ENCODE results near the gene HLA-DOB.

HLA-DOB gene

GRCh38 chr6:32816746-32817204 is at the start of gene HLA-DOB:
Gene HLA-DOB (minus strand): TSS chr6:32817002. CDS start chr6:32816951, 51 bp downstream.
- no peak for DNase-seq

- no peak for DNase-seq
These were observed 49.1 kb upstream of the HLA-DOB start for GRCh38 chr6:32865724-32866443.

GRCh38 chr6:32862725-32863124 is 45.9 kb upstream of the HLA-DOB start:
- DNase-seq: no peak

- DNase-seq: no peak
These were observed 43.9 kb upstream of the HLA-DOB start for GRCh38 chr6:32860674-32861073.

GRCh38 chr6:32858194-32858593 is 41.4 kb upstream of the HLA-DOB start:
- no peak for DNase-seq

GRCh38 chr6:32857156-32857891 is 40.5 kb upstream of the HLA-DOB start:
- DNase-seq: no peak

- DNase-seq: no peak
These were observed 38.8 kb upstream of the HLA-DOB start for GRCh38 chr6:32855467-32856174.

GRCh38 chr6:32854376-32855178 is 37.8 kb upstream of the HLA-DOB start:
- DNase-seq: peak; percentile 74

GRCh38 chr6:32853541-32854375 is 37.0 kb upstream of the HLA-DOB start, which contains the start of the genes PSMB9 and TAP1:
Gene PSMB9 (plus strand): TSS chr6:32854192. CDS start chr6:32854230, 38 bp downstream.
Gene TAP1 (minus strand): TSS chr6:32853704. CDS start chr6:32853636, 68 bp downstream.
- peak; percentile 97 for DNase-seq

GRCh38 chr6:32852844-32853540 is 36.2 kb upstream of the HLA-DOB start:
- DNase-seq: peak; percentile 65

- peak; percentile 62 for DNase-seq
These were observed 35.4 kb upstream of the HLA-DOB start for GRCh38 chr6:32852018-32852843.

- no peak for DNase-seq
These were observed 34.2 kb upstream of the HLA-DOB start for GRCh38 chr6:32851025-32851424.

GRCh38 chr6:32849126-32849525 is 32.3 kb upstream of the HLA-DOB start:
- DNase-seq: no peak

- DNase-seq: no peak
These were observed 31.0 kb upstream of the HLA-DOB start for GRCh38 chr6:32847795-32848194.

GRCh38 chr6:32847004-32847403 is 30.2 kb upstream of the HLA-DOB start:
- DNase-seq: no peak

- peak; percentile 70 for DNase-seq
These were observed 28.6 kb upstream of the HLA-DOB start for GRCh38 chr6:32845384-32845884.

- DNase-seq: no peak
These were observed 28.1 kb upstream of the HLA-DOB start for GRCh38 chr6:32844839-32845383.

- DNase-seq: peak; percentile 99
These were observed 27.4 kb upstream of the HLA-DOB start, which contains the start of gene PSMB8 for GRCh38 chr6:32843979-32844838. Gene PSMB8 (minus strand): TSS chr6:32844047. CDS start chr6:32843996, 51 bp downstream.

Measured in stimulated activated CD8-positive, alpha-beta memory T cell treated with anti-CD3 and anti-CD28 coated beads, Interleukin-4, amount 100 ng/mL, for 48 hours (primary cell).